Measurements from ENCODE around the gene METTL27. TPM values are rescaled to one million over a fixed set of nuclear protein-coding genes. Genes with fewer than 3 reads are reported as not detected.

The METTL27 gene
- total RNA-seq, 5 donors from 2014 or later (not counting 1 experiment from before 2014, with no cell fraction given) = 0.45 to 7.2 (median 1.8) TPM

DNA sequence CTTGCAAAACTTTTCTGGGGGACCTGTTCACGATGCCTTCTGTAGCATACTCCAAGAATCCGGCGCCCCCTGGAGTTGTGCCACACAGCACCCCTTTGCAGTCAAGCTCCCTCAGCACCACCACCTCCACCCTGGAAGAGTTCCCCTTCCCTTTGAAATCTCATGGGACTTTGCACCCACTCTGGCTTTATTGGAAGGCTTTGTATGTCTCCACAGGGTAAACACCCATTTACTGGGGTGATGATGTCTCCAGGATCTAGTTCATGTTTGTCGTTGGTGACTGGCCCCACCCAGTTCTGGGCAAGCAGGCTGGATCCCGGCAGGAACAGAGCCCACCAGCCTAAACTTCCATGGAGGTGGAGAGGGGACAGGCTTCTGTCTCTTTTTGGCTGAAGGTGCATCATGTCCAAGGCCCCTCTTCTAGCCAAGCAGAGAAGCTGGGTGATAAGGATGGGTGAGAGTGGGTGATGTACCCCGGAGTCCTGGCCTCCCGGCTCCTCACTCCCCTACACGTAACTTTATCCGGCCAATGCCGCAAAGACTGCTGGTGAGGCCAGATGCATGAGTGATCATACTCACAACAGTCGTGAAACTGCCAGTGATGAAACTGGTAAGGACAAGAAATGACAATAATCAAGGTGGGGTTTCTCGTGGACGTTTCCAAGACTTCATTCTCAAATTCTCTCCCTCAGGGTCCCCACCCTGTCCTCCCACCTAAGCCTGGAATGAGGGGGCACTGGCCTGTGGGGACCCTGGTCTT is 12.2 kb downstream of the METTL27 start:
- Mint-ChIP-seq H3K9me3 (no peaks in the 10 kb centered on the region), H3K4me1 (peaks cover 22 to 32% (median 27%) of the 10 kb centered on the region in 3 donors), H3K4me3 (no peak overlapping the region), H3K27ac (no peak overlapping the region), H3K27me3 (peaks cover 0 to 8% of the 10 kb centered on the region in 2 donors), H3K36me3 (no peaks in the 10 kb centered on the region)
- WGBS (ENCODE audit: insufficient coverage) = 77% methylated on average over 4 of the region's 13 CpGs
- H3K4me3 ChIP-seq (ENCODE audit: control insufficient read depth in 1 of 2, extremely low read depth in 1 of 2, low read length in 1 of 2) = no peak overlapping the region
- H3K4me1 ChIP-seq (ENCODE audit: control insufficient read depth in 1 of 2, extremely low read depth in 1 of 2, insufficient read depth in 2 of 2, low read length in 2 of 2) = peaks cover 0 to 25% of the 10 kb centered on the region in 2 experiments
- no peaks in the 10 kb centered on the region for H3K36me3 ChIP-seq (ENCODE audit: control insufficient read depth in 2 of 2, extremely low read depth in 1 of 2, insufficient read depth in 1 of 2, low read length in 1 of 2)
- peaks cover 0 to 25% of the 10 kb centered on the region in 2 experiments for H3K27me3 ChIP-seq (replicated peaks in 1 of 2; ENCODE audit: control insufficient read depth in 2 of 2, extremely low read depth in 1 of 2, insufficient read depth in 2 of 2, low read length in 1 of 2)
- no peak overlapping the region for H3K27ac ChIP-seq (ENCODE audit: low read length)
- no peaks in the 10 kb centered on the region for H3K9me3 ChIP-seq
- ChIA-PET POLR2A (interaction anchor here in 1 of 2 donors (0.5 kb wide), 1 partner anchor 930 kb away, joined by 4 read pairs; no protein-coding TSS in a partner anchor), CTCF (no interaction called here)
- DNase-seq (no peak), ATAC-seq (replicated peaks in 1 of 4) (no peak)

DNA sequence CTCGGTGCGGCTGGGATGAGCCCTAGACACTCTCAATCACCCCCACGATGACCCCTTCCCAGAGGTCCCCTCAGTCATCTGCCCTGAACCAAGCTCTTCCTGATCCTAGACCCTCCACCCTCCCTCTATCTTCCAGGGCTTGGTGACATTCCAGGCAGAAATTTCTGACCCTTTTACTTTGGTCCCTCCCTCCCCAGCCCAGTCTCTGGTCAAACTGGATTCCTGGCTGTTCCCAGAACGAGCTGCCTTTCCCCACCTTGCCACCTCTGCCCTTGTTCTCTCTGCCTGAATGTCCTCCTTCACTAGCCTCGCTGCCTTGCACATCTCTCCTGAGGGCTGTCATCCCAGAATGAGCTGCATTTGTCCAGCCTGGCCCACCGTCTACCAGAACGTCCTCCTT is 12.8 kb downstream of the METTL27 start:
- no peaks in the 10 kb centered on the region for H3K9me3 Mint-ChIP-seq
- 72% methylated on average over 7 of the region's 7 CpGs for WGBS (ENCODE audit: insufficient coverage)
- no peak for ATAC-seq (replicated peaks in 1 of 4)
- Histone ChIP-seq H3K4me1 (ENCODE audit: control insufficient read depth in 1 of 2, extremely low read depth in 1 of 2, insufficient read depth in 2 of 2, low read length in 2 of 2) (peaks cover 0 to 25% of the 10 kb centered on the region in 2 experiments), H3K9me3 (no peaks in the 10 kb centered on the region), H3K36me3 (ENCODE audit: control insufficient read depth in 2 of 2, extremely low read depth in 1 of 2, insufficient read depth in 1 of 2, low read length in 1 of 2) (no peaks in the 10 kb centered on the region), H3K4me3 (ENCODE audit: control insufficient read depth in 1 of 2, extremely low read depth in 1 of 2, low read length in 1 of 2) (no peak overlapping the region), H3K27me3 (replicated peaks in 1 of 2; ENCODE audit: control insufficient read depth in 2 of 2, extremely low read depth in 1 of 2, insufficient read depth in 2 of 2, low read length in 1 of 2) (peaks cover 0 to 25% of the 10 kb centered on the region in 2 experiments), H3K27ac (ENCODE audit: low read length) (no peak overlapping the region)
- H3K4me1 Mint-ChIP-seq = peaks cover 22 to 32% (median 29%) of the 10 kb centered on the region in 3 donors
- DNase-seq = no peak
- ChIA-PET POLR2A (interaction anchor here in 1 of 2 donors (0.5 kb wide), 1 partner anchor 929 kb away, joined by 4 read pairs; no protein-coding TSS in a partner anchor), CTCF (interaction anchor here in 1 of 2 donors (1.0 kb wide), 1 partner anchor 26 kb away, joined by 3 read pairs; no protein-coding TSS in a partner anchor)
- no peak overlapping the region for H3K27ac Mint-ChIP-seq
- no peaks in the 10 kb centered on the region for H3K36me3 Mint-ChIP-seq
- H3K4me3 Mint-ChIP-seq = no peak overlapping the region
- peaks cover 0 to 8% of the 10 kb centered on the region in 2 donors for H3K27me3 Mint-ChIP-seq

DNA sequence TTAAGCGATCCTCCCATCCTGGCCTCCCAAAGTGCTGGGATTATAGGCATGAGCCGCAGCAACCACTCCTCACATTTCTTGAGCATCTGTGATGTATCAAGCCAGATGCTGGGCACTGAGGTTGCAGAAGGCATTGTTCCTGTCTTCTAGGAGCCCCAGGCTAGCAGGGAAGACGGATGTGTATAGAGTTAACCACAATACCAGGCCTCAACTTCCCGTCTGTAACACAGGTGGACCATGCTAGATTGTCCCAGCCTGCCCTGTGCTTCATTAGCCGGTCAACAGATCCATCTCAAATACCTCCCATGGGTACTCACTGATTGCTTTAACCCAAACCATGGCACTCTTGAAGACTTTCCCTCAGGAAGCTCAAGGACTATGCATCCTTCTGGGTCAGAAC is 13.3 kb downstream of the METTL27 start:
- DNase-seq (no peak), ATAC-seq (replicated peaks in 1 of 4) (no peak)
- H3K4me3 Mint-ChIP-seq = peak overlapping the region in 1 of 3 donors; percentile 64
- H3K9me3 Mint-ChIP-seq = no peaks in the 10 kb centered on the region
- H3K27me3 Mint-ChIP-seq = peaks cover 0 to 8% of the 10 kb centered on the region in 2 donors
- H3K9me3 ChIP-seq = no peaks in the 10 kb centered on the region
- no peak overlapping the region for H3K4me3 ChIP-seq (ENCODE audit: control insufficient read depth in 1 of 2, extremely low read depth in 1 of 2, low read length in 1 of 2)
- no peaks in the 10 kb centered on the region for H3K36me3 Mint-ChIP-seq
- no peak overlapping the region for H3K27ac ChIP-seq (ENCODE audit: low read length)
- H3K27ac Mint-ChIP-seq = peak overlapping the region in 1 of 2 donors; percentile 11
- WGBS (ENCODE audit: insufficient coverage) = 80% methylated on average over 5 of the region's 5 CpGs
- H3K4me1 ChIP-seq (ENCODE audit: control insufficient read depth in 1 of 2, extremely low read depth in 1 of 2, insufficient read depth in 2 of 2, low read length in 2 of 2) = peaks cover 0 to 25% of the 10 kb centered on the region in 2 experiments
- peaks cover 22 to 32% (median 31%) of the 10 kb centered on the region in 3 donors for H3K4me1 Mint-ChIP-seq
- peaks cover 0 to 25% of the 10 kb centered on the region in 2 experiments for H3K27me3 ChIP-seq (replicated peaks in 1 of 2; ENCODE audit: control insufficient read depth in 2 of 2, extremely low read depth in 1 of 2, insufficient read depth in 2 of 2, low read length in 1 of 2)
- H3K36me3 ChIP-seq (ENCODE audit: control insufficient read depth in 2 of 2, extremely low read depth in 1 of 2, insufficient read depth in 1 of 2, low read length in 1 of 2) = no peaks in the 10 kb centered on the region
- POLR2A ChIA-PET = interaction anchor here in 1 of 2 donors (0.7 kb wide), 1 partner anchor 13 kb away, joined by 4 read pairs; the partner anchor contains the start of gene METTL27
- CTCF ChIA-PET = interaction anchor here in 1 of 2 donors (1.0 kb wide), 1 partner anchor 26 kb away, joined by 3 read pairs; no protein-coding TSS in a partner anchor

DNA sequence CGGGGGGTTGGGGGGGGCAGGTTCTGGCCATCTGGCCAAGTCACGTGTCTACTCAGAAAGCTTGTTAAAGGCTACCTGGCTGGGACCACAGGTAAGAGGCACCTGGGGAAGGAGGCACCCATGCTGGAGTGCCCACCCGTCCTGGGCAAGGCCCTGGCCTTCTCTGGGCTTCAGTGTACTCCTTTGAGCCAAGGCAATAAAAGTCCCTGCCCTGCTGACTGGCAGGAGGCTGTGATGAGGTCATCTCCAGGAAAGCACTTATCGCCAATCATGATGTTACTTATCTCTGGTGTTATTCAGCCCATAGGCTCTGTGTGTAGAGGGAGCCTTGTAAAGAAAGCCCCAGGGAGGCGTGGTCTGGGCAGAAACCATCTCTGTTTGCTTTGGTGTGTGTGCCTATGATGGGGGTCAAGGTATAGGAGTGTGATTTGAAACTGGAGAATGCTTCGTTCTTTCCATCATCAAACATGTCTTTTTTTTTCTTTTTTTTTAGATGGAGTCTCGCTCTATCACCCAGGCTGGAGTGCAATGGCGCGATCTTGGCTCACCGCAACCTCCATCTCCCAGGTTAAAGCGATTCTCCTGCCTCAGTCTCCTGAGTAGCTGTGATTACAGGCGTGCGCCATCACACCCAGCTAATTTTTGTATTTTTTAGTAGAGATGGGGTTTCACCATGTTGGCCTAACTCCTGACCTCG is 14.1 kb downstream of the METTL27 start:
- peak overlapping the region in 1 of 2 donors; percentile 64 for H3K27ac Mint-ChIP-seq
- ChIA-PET CTCF (interaction anchor here in 1 of 2 donors (0.6 kb wide), 1 partner anchor 35 kb away, joined by 5 read pairs; no protein-coding TSS in a partner anchor), POLR2A (interaction anchor here (0.6 to 0.7 kb wide), 2 partner anchors 11 to 14 kb away, joined by 3 to 4 read pairs; partner anchors contain the start of gene METTL27 (in 1 of the 2))
- ATAC-seq (replicated peaks in 1 of 4) (peak in 3 of 4 experiments; percentile 39 to 78 (median 47)), DNase-seq (peak in 2 of 35 experiments; percentile 8 to 31)
- 67% methylated on average over 6 of the region's 14 CpGs for WGBS (ENCODE audit: insufficient coverage)
- H3K36me3 ChIP-seq (ENCODE audit: control insufficient read depth in 2 of 2, extremely low read depth in 1 of 2, insufficient read depth in 1 of 2, low read length in 1 of 2) = no peaks in the 10 kb centered on the region
- H3K36me3 Mint-ChIP-seq = no peaks in the 10 kb centered on the region
- peaks cover 0 to 28% of the 10 kb centered on the region in 2 experiments for H3K4me1 ChIP-seq (ENCODE audit: control insufficient read depth in 1 of 2, extremely low read depth in 1 of 2, insufficient read depth in 2 of 2, low read length in 2 of 2)
- H3K27me3 Mint-ChIP-seq = peaks cover 0 to 9% of the 10 kb centered on the region in 2 donors
- H3K27me3 ChIP-seq (replicated peaks in 1 of 2; ENCODE audit: control insufficient read depth in 2 of 2, extremely low read depth in 1 of 2, insufficient read depth in 2 of 2, low read length in 1 of 2) = peaks cover 0 to 25% of the 10 kb centered on the region in 2 experiments
- no peaks in the 10 kb centered on the region for H3K9me3 Mint-ChIP-seq
- H3K4me1 Mint-ChIP-seq = peaks cover 22 to 37% (median 32%) of the 10 kb centered on the region in 3 donors
- peak overlapping the region in 1 of 3 donors; percentile 64 for H3K4me3 Mint-ChIP-seq
- H3K27ac ChIP-seq (ENCODE audit: low read length) = no peak overlapping the region
- H3K9me3 ChIP-seq = no peaks in the 10 kb centered on the region
- H3K4me3 ChIP-seq (ENCODE audit: control insufficient read depth in 1 of 2, extremely low read depth in 1 of 2, low read length in 1 of 2) = no peak overlapping the region

DNA sequence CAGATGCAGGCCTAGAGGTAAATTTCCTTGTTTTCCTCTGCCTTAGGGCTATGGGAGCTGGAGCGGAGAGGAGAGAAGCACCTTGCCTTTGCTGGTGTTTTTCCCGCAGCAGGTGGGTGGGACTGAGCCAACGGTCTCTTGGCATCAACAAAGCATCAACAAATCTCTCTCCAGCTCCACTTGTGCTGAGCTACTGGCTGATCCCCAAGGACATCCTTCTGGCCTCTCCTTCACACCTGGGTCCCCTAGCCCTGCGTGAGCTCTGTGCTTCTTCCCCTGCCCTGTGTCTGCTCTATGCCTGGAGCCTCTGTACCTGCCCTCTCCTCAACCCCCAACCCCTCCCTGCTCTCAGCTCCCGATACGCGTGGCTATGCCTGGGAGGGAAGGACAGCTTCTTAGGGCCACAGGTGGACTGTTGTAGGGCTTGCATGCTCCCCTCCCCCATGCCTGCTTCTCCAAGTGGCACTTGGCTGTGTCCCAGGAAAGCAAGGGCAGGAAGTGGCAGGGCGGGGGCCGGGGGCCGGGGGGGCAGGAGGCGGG is 14.7 kb downstream of the METTL27 start:
- Mint-ChIP-seq H3K36me3 (no peaks in the 10 kb centered on the region), H3K4me3 (peak overlapping the region in 1 of 3 donors; percentile 64), H3K9me3 (no peaks in the 10 kb centered on the region), H3K27ac (peak overlapping the region in 1 of 2 donors; percentile 29), H3K27me3 (peaks cover 0 to 13% of the 10 kb centered on the region in 2 donors), H3K4me1 (peaks cover 22 to 37% (median 32%) of the 10 kb centered on the region in 3 donors)
- peak; percentile 23 to 56 (median 42) for ATAC-seq (replicated peaks in 1 of 4)
- no peak overlapping the region for H3K27ac ChIP-seq (ENCODE audit: low read length)
- no peak overlapping the region for H3K4me3 ChIP-seq (ENCODE audit: control insufficient read depth in 1 of 2, extremely low read depth in 1 of 2, low read length in 1 of 2)
- H3K27me3 ChIP-seq (replicated peaks in 1 of 2; ENCODE audit: control insufficient read depth in 2 of 2, extremely low read depth in 1 of 2, insufficient read depth in 2 of 2, low read length in 1 of 2) = peaks cover 0 to 25% of the 10 kb centered on the region in 2 experiments
- ChIA-PET POLR2A (interaction anchor here in 1 of 2 donors (0.6 kb wide), 1 partner anchor 11 kb away, joined by 3 read pairs; no protein-coding TSS in a partner anchor), CTCF (no interaction called here)
- no peaks in the 10 kb centered on the region for H3K36me3 ChIP-seq (ENCODE audit: control insufficient read depth in 2 of 2, extremely low read depth in 1 of 2, insufficient read depth in 1 of 2, low read length in 1 of 2)
- WGBS (ENCODE audit: insufficient coverage) = 49% methylated on average over 4 of the region's 11 CpGs
- H3K4me1 ChIP-seq (ENCODE audit: control insufficient read depth in 1 of 2, extremely low read depth in 1 of 2, insufficient read depth in 2 of 2, low read length in 2 of 2) = peaks cover 0 to 30% of the 10 kb centered on the region in 2 experiments
- H3K9me3 ChIP-seq = no peaks in the 10 kb centered on the region
- DNase-seq = peak in 1 of 35 experiments; percentile 22

All from T-cell (primary cell).